B cell (primary cell): ENCODE results near the gene DCAKD.

Experiments used
- EZH2 ChIP-seq: IDR thresholded peaks from 2 replicates; pipeline ENCODE4 v1.6.1; 2012; ENCODE audit warnings: borderline replicate concordance, low read depth, mild to moderate bottlenecking, moderate library complexity, low read length; ENCODE audit not compliant: insufficient read depth, poor library complexity, severe bottlenecking
- TF ChIP-seq, protein P1 (sequence below): fragments of 200-600 bp; IDR thresholded peaks from one replicate; pipeline ENCODE4 v1.8.0; 2022; ENCODE audit warnings: antibody characterized with exemption, mild to moderate bottlenecking

DNA sequence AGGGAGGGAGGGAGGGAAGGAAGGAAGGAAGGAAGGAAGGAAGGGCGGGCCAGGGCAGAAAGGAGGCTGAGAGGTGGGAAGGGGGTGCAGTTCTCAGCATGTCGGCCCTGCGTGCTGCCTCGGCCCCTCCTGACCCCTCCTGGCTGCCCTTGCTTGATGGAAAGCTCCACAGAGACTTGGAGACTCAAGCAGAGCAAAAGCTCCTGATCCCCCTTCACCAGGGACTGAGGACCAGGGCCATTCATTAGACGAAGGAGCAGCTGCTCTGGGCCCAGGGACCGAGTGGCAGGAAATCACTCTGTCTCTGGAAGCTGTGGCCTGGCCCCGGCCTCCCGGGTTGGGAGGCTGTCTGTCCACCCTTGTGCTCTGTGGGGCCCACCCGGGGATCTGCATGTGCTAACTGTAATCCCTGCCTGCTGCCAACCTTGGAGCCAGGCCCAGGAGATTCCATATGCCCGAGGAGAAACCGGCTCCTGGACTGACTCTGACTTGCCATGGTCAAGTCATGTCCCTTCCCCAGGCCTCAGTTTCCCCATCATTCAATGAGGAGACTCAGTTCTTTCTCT is 55.9 kb downstream of the DCAKD start:
- TF ChIP-seq, protein P1, sequence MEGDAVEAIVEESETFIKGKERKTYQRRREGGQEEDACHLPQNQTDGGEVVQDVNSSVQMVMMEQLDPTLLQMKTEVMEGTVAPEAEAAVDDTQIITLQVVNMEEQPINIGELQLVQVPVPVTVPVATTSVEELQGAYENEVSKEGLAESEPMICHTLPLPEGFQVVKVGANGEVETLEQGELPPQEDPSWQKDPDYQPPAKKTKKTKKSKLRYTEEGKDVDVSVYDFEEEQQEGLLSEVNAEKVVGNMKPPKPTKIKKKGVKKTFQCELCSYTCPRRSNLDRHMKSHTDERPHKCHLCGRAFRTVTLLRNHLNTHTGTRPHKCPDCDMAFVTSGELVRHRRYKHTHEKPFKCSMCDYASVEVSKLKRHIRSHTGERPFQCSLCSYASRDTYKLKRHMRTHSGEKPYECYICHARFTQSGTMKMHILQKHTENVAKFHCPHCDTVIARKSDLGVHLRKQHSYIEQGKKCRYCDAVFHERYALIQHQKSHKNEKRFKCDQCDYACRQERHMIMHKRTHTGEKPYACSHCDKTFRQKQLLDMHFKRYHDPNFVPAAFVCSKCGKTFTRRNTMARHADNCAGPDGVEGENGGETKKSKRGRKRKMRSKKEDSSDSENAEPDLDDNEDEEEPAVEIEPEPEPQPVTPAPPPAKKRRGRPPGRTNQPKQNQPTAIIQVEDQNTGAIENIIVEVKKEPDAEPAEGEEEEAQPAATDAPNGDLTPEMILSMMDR, result no peak
- no peak for TF ChIP-seq EZH2
